NCI-H187 treated with DMSO at 0.1 percent for 48 hours (cell line): Measurements from ENCODE around the gene FOXO6.

Source experiments
- DNase-seq: peaks from one replicate; lab custom pipeline; 2025; lab: John Stamatoyannopoulos, UW

The FOXO6 gene

GRCh38 chr1:41425369-41425768 lies 64.1 kb downstream of the FOXO6 start:
- DNase-seq = no peak

- DNase-seq = no peak
Measured at GRCh38 chr1:41426201-41426890, 65.1 kb downstream of the FOXO6 start.

- DNase-seq = no peak
Measured at GRCh38 chr1:41427122-41427913, 66.1 kb downstream of the FOXO6 start.

GRCh38 chr1:41427916-41428737 lies 66.9 kb downstream of the FOXO6 start:
- no peak for DNase-seq

GRCh38 chr1:41428738-41429640 lies 67.8 kb downstream of the FOXO6 start:
- no peak for DNase-seq

GRCh38 chr1:41429641-41430035 lies 68.4 kb downstream of the FOXO6 start:
- DNase-seq = no peak

- no peak for DNase-seq
Measured at GRCh38 chr1:41430069-41430468, 68.8 kb downstream of the FOXO6 start.

- no peak for DNase-seq
Measured at GRCh38 chr1:41430582-41430981, 69.3 kb downstream of the FOXO6 start.

- DNase-seq = no peak
Measured at GRCh38 chr1:41431490-41432350, 70.5 kb downstream of the FOXO6 start.
